Panc1 (cell line): ENCODE results near the gene TNFAIP8L3. TPM values are rescaled to one million over a fixed set of nuclear protein-coding genes. Genes with fewer than 3 reads are reported as not detected.

Experiments used
- ATAC-seq: fragments of 200-7000 bp; cut with Tn5 transposase; 2 replicates; pipeline ENCODE4 v1.9.1; 2020; ENCODE audit warnings: mild to moderate bottlenecking, moderate library complexity
- BruUV-seq: library from RNA; stranded (reverse); fragments of 400-500 nt; replicated peaks from 2 replicates; lab custom pipeline; 2021; lab: Mats Ljungman, UMichigan
- CTCF ChIA-PET: fragments of 300-600 bp; sonication (Branson Sonifier 250); formaldehyde crosslinking; loops from one replicate; lab custom pipeline; 2022; ENCODE audit warnings: antibody characterized with exemption; lab: Charles Lee
- POLR2A ChIA-PET: fragments of 300-600 bp; sonication (Branson Sonifier 250); formaldehyde crosslinking; loops from one replicate; lab custom pipeline; 2022; ENCODE audit warnings: antibody characterized with exemption; lab: Charles Lee
- DNase-seq: peaks from one replicate; pipeline ENCODE4 v3.0.0-alpha.2; 2010; ENCODE audit warnings: low read depth, low spot score
- H3K27ac ChIP-seq: 2 replicates; pipeline ENCODE4 v1.5.1; 2011; ENCODE audit warnings: mild to moderate bottlenecking, low read length, inconsistent platforms
- H3K27me3 ChIP-seq: fragments of 200-500 bp; sonication (Bioruptor generic); 2 replicates; pipeline ENCODE4 v1.6.0; 2014; ENCODE audit warnings: low read length, inconsistent platforms; ENCODE audit not compliant: control insufficient read depth, insufficient read depth
- H3K36me3 ChIP-seq: fragments of 200-500 bp; sonication (Bioruptor generic); 2 replicates; pipeline ENCODE4 v1.5.1; 2014; ENCODE audit warnings: inconsistent platforms, mild to moderate bottlenecking, low read length, moderate library complexity; ENCODE audit not compliant: control insufficient read depth, insufficient read depth
- H3K4me1 ChIP-seq: 2 replicates; pipeline ENCODE4 v1.5.1; 2011; ENCODE audit warnings: inconsistent platforms, mild to moderate bottlenecking, low read length, moderate library complexity; ENCODE audit not compliant: control insufficient read depth, insufficient read depth
- H3K4me3 ChIP-seq, 2 experiments: 2 replicates each; pipeline ENCODE4 v1.5.1; 2011 to 2012; ENCODE audit warnings: low read depth in 2 of 2, low read length in 2 of 2, mild to moderate bottlenecking in 2 of 2, inconsistent platforms in 1 of 2, moderate library complexity in 1 of 2
- H3K9me3 ChIP-seq: fragments of 200-500 bp; sonication (Bioruptor generic); 2 replicates; pipeline ENCODE4 v1.5.1; 2014; ENCODE audit warnings: low read depth, mild to moderate bottlenecking, inconsistent platforms, low read length, moderate library complexity; ENCODE audit not compliant: control insufficient read depth, insufficient read depth
- CTCF ChIP-seq: fragments of 450-650 bp; IDR thresholded peaks from 2 replicates; pipeline ENCODE4 v1.5.1; 2017; ENCODE audit warnings: mild to moderate bottlenecking
- POLR2AphosphoS5 ChIP-seq: IDR thresholded peaks from 2 replicates; pipeline ENCODE4 v1.6.1; 2012; ENCODE audit warnings: mild to moderate bottlenecking, low read depth, low read length, moderate library complexity
- REST ChIP-seq, 2 experiments: IDR thresholded peaks; 2 replicates each; pipeline ENCODE4 v1.6.1; 2011 to 2012; ENCODE audit warnings: low read depth in 2 of 2, control low read depth in 1 of 2, low read length in 1 of 2, mild to moderate bottlenecking in 1 of 2, moderate library complexity in 1 of 2; ENCODE audit not compliant: insufficient read depth in 1 of 2
- SIN3A ChIP-seq: IDR thresholded peaks from 2 replicates; pipeline ENCODE4 v1.6.1; 2012; ENCODE audit warnings: low read depth, mild to moderate bottlenecking, low read length, moderate library complexity, borderline replicate concordance; ENCODE audit not compliant: insufficient read depth
- TCF7L2 ChIP-seq: IDR thresholded peaks from 2 replicates; pipeline ENCODE4 v1.6.1; 2011; ENCODE audit warnings: mild to moderate bottlenecking, low read depth, low read length, inconsistent platforms
- in situ Hi-C: cut with HindIII; loops from 2 replicates; pipeline ENCODE4 v1.10.0; 2016; ENCODE audit warnings: low sequenced_read_pairs, low pct_unique_long_range_greater_than_20kb
- intact Hi-C: fragments of 100-400 bp; cut with micrococcal nuclease; formaldehyde crosslinking; loops from one replicate; pipeline ENCODE4 v1.10.0; 2022; ENCODE audit not compliant: unreplicated experiment
- total RNA-seq: library from RNA; stranded (reverse); gene quantifications from one replicate; pipeline ENCODE4 v1.2.1, GENCODE V29; 2021; ENCODE audit not compliant: unreplicated experiment

Gene TNFAIP8L3
- total RNA-seq, 1 experiment from 2014 or later, result 1.0 TPM

- ATAC-seq, result no peak
- H3K4me1 ChIP-seq, result no peaks in the 10 kb centered on the region
- no TSS peak for BruUV-seq
- no peak for DNase-seq
- no peaks in the 10 kb centered on the region for H3K36me3 ChIP-seq
- no peak overlapping the region for H3K27ac ChIP-seq
- TF ChIP-seq CTCF, result no peak
- TF ChIP-seq REST (IDR thresholded peaks at IDR 0.05; ENCODE audit: insufficient read depth in 1 of 2, low read depth in 2 of 2, low read length in 1 of 2), result no peak
- no peak for TF ChIP-seq SIN3A
- TF ChIP-seq POLR2AphosphoS5, result no peak
- TF ChIP-seq TCF7L2, result no peak
- CTCF ChIA-PET, result interaction anchor here (0.6 kb wide), 1 partner anchor 17 kb away, joined by 3 read pairs; no protein-coding TSS in a partner anchor
- in situ Hi-C loops, result no loop called here
- H3K27me3 ChIP-seq, result no peaks in the 10 kb centered on the region
- POLR2A ChIA-PET, result interaction anchor here (1.1 kb wide), 1 partner anchor 14 kb away, joined by 3 read pairs; no protein-coding TSS in a partner anchor
- no peak overlapping the region for H3K4me3 ChIP-seq
- no peaks in the 10 kb centered on the region for H3K9me3 ChIP-seq
- intact Hi-C loops, result no loop called here
Observed at GRCh38 chr15:51065261-51065660, 29.4 kb downstream of the TNFAIP8L3 start.

GRCh38 chr15:51062736-51063135 is 32.0 kb downstream of the TNFAIP8L3 start:
- in situ Hi-C loops, result no loop called here
- intact Hi-C loops, result no loop called here
- Histone ChIP-seq H3K4me1 (no peaks in the 10 kb centered on the region), H3K36me3 (no peaks in the 10 kb centered on the region), H3K27me3 (no peaks in the 10 kb centered on the region), H3K9me3 (no peaks in the 10 kb centered on the region), H3K27ac (no peak overlapping the region), H3K4me3 (no peak overlapping the region)
- POLR2A ChIA-PET, result no interaction called here
- DNase-seq (no peak), ATAC-seq (no peak)
- CTCF ChIA-PET, result no interaction called here
- TF ChIP-seq SIN3A, result no peak
- no peak for TF ChIP-seq POLR2AphosphoS5
- no peak for TF ChIP-seq TCF7L2
- TF ChIP-seq REST (IDR thresholded peaks at IDR 0.05; ENCODE audit: insufficient read depth in 1 of 2, low read depth in 2 of 2, low read length in 1 of 2), result no peak
- no peak for TF ChIP-seq CTCF
- BruUV-seq, result no TSS peak
